Activated CD4-positive, alpha-beta T cell treated with anti-CD3 and anti-CD28 coated beads for 36 hours (primary cell): ENCODE results near the gene GNAS-AS1. TPM values are rescaled to one million over a fixed set of nuclear protein-coding genes. Genes with fewer than 3 reads are reported as not detected.

Experiments
- ATAC-seq: fragments of 200-7000 bp; cut with Tn5 transposase; one replicate; pipeline ENCODE4 v1.10.0; 2021; ENCODE audit warnings: mild to moderate bottlenecking, moderate library complexity
- CTCF ChIA-PET: fragments of 350-600 bp; sonication (Branson Sonifier 250); formaldehyde crosslinking; loops from one replicate; lab custom pipeline; 2021; ENCODE audit warnings: antibody characterized with exemption; lab: Charles Lee
- POLR2A ChIA-PET: fragments of 350-600 bp; sonication (Branson Sonifier 250); formaldehyde crosslinking; loops from one replicate; lab custom pipeline; 2021; ENCODE audit warnings: antibody characterized with exemption, inconsistent platforms; lab: Charles Lee
- DNase-seq: peaks from one replicate; pipeline ENCODE4 v3.0.0-alpha.2; 2020
- H3K27ac Mint-ChIP-seq: one replicate; pipeline ENCODE4 v1.8.0; 2021; ENCODE audit warnings: mixed read lengths
- H3K27me3 Mint-ChIP-seq: one replicate; pipeline ENCODE4 v1.8.0; 2021; ENCODE audit warnings: mixed read lengths
- H3K36me3 Mint-ChIP-seq: one replicate; pipeline ENCODE4 v1.8.0; 2021; ENCODE audit warnings: low read depth, mixed read lengths
- H3K4me1 Mint-ChIP-seq: one replicate; pipeline ENCODE4 v1.8.0; 2021; ENCODE audit warnings: mixed read lengths
- H3K4me3 Mint-ChIP-seq: one replicate; pipeline ENCODE4 v1.8.0; 2021; ENCODE audit warnings: mild to moderate bottlenecking, moderate library complexity, mixed read lengths
- H3K9me3 Mint-ChIP-seq: one replicate; pipeline ENCODE4 v1.8.0; 2021; ENCODE audit warnings: low read depth, mixed read lengths
- intact Hi-C, 2 experiments: fragments of 100-400 bp; cut with DNase I in 1 of 2; cut with micrococcal nuclease in 1 of 2; formaldehyde crosslinking; loops; one replicate each; pipeline versions ENCODE4 v1.14.2 to v1.15.1; 2022 to 2024; cut with DNase I, micrococcal nuclease
- total RNA-seq, 2 experiments: library from RNA; stranded (reverse); gene quantifications; one replicate each; pipeline ENCODE4 v1.2.3, GENCODE V29; 2021

The GNAS-AS1 gene
- total RNA-seq, 2 experiments from 2014 or later: 1.1 to 1.9 TPM

DNA sequence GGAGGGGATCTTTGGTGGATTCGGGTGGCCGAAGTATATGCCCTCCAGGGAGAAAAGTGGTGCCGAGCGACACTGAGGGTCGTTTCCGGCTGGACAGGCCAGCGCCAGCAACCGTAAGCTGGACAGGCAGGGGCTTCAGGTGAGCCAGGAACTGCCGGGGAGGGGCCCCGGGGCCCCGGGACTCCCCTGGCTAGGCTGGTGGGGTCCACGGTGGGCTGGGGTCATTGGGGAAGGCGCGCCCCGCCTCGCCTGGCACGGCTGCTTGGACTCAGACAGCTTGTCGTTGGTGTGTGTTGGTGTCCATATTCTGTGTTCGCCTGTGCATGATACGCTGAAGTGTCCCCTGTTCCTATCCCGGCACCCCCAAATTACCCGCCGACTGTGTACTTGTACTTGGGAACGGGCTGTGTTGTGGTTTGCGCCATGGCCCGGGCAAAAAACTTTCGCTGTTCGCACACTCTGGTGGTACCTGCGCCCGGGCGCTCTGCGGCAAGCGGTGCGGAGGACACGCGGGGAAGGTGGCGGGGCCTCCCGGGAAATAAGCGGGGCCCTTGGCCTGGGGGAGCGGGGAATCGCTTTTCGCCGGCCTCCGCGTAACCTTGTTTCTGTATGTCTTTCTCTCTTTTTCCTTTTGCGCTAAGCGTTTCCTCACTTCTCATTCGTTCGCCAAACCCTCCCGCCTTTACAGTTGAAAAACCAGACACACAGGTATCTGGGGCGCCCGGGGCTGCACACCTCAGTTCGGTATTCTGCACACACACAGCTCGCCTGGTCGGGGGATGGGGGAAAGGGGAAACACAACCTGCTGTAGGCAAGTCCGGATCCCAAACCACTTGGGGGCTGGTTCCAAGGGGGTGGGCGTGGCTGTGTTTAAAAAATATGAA, 5.0 kb upstream of the GNAS-AS1 start:
- ATAC-seq: no peak
- H3K4me1 Mint-ChIP-seq: peaks cover 7% of the 10 kb centered on the region
- intact Hi-C loops: no loop called here
- ChIA-PET POLR2A (no interaction called here), CTCF (no interaction called here)
- H3K36me3 Mint-ChIP-seq: no peaks in the 10 kb centered on the region
- no peak overlapping the region for H3K27ac Mint-ChIP-seq
- H3K4me3 Mint-ChIP-seq: no peak overlapping the region
- no peak for DNase-seq
- no peaks in the 10 kb centered on the region for H3K9me3 Mint-ChIP-seq
- H3K27me3 Mint-ChIP-seq: peaks cover 39% of the 10 kb centered on the region

DNA sequence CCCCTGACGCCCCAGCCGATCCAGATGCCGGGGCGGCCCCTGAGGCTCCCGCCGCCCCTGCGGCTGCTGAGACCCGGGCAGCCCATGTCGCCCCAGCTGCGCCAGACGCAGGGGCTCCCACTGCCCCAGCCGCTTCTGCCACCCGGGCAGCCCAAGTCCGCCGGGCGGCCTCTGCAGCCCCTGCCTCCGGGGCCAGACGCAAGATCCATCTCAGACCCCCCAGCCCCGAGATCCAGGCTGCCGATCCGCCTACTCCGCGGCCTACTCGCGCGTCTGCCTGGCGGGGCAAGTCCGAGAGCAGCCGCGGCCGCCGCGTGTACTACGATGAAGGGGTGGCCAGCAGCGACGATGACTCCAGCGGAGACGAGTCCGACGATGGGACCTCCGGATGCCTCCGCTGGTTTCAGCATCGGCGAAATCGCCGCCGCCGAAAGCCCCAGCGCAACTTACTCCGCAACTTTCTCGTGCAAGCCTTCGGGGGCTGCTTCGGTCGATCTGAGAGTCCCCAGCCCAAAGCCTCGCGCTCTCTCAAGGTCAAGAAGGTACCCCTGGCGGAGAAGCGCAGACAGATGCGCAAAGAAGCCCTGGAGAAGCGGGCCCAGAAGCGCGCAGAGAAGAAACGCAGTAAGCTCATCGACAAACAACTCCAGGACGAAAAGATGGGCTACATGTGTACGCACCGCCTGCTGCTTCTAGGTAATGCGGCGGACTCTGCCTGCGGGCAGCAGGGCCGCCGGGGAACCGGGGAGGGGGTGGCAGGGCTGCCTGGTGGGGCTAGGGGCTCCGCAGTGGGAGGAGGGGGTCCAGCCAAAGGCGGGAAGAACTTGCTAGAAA, 4.2 kb upstream of the GNAS-AS1 start:
- H3K27me3 Mint-ChIP-seq: peaks cover 40% of the 10 kb centered on the region
- CTCF ChIA-PET: no interaction called here
- intact Hi-C loops: loop anchor here (5.0 kb wide), 2 partner anchors 203 to 618 kb away; partner anchors contain the start of gene STX16 (in 1 of the 2)
- H3K4me1 Mint-ChIP-seq: peaks cover 7% of the 10 kb centered on the region
- H3K36me3 Mint-ChIP-seq: no peaks in the 10 kb centered on the region
- H3K27ac Mint-ChIP-seq: no peak overlapping the region
- peak overlapping the region; percentile 21 for H3K4me3 Mint-ChIP-seq
- ATAC-seq (no peak), DNase-seq (peak; percentile 16)
- POLR2A ChIA-PET: no interaction called here
- H3K9me3 Mint-ChIP-seq: no peaks in the 10 kb centered on the region

DNA sequence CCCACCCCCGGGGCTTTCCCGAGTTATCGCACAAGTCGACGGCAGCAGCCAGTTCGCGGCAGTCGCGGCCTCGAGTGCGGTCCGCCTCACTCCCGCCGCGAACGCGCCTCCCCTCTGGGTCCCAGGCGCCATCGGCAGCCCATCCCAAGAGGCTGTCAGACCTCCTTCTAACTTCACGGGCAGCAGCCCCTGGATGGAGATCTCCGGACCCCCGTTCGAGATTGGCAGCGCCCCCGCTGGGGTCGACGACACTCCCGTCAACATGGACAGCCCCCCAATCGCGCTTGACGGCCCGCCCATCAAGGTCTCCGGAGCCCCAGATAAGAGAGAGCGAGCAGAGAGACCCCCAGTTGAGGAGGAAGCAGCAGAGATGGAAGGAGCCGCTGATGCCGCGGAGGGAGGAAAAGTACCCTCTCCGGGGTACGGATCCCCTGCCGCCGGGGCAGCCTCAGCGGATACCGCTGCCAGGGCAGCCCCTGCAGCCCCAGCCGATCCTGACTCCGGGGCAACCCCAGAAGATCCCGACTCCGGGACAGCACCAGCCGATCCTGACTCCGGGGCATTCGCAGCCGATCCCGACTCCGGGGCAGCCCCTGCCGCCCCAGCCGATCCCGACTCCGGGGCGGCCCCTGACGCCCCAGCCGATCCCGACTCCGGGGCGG, 3.4 kb upstream of the GNAS-AS1 start:
- intact Hi-C loops: loop anchor here (5.0 kb wide), 2 partner anchors 202 to 617 kb away; partner anchors contain the start of gene STX16 (in 1 of the 2)
- CTCF ChIA-PET: interaction anchor here (0.6 to 0.9 kb wide), 3 partner anchors 203 to 353 kb away, joined by 3 to 4 read pairs (median 3); partner anchors contain the start of gene STX16
- H3K36me3 Mint-ChIP-seq: no peaks in the 10 kb centered on the region
- no peak for ATAC-seq
- H3K27me3 Mint-ChIP-seq: peaks cover 48% of the 10 kb centered on the region
- no peak for DNase-seq
- peak overlapping the region; percentile 30 for H3K4me3 Mint-ChIP-seq
- no peaks in the 10 kb centered on the region for H3K9me3 Mint-ChIP-seq
- POLR2A ChIA-PET: no interaction called here
- H3K27ac Mint-ChIP-seq: no peak overlapping the region
- peaks cover 14% of the 10 kb centered on the region for H3K4me1 Mint-ChIP-seq

DNA sequence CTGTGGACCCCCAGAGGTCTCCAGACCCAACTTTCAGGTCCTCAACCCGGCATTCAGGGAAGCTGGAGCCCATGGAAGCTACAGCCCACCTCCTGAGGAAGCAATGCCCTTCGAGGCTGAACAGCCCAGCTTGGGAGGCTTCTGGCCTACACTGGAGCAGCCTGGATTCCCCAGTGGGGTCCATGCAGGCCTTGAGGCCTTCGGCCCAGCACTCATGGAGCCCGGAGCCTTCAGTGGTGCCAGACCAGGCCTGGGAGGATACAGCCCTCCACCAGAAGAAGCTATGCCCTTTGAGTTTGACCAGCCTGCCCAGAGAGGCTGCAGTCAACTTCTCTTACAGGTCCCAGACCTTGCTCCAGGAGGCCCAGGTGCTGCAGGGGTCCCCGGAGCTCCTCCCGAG, 2.8 kb upstream of the GNAS-AS1 start:
- no peak overlapping the region for H3K27ac Mint-ChIP-seq
- DNase-seq (no peak), ATAC-seq (no peak)
- intact Hi-C loops: loop anchor here (5.0 kb wide), 2 partner anchors 201 to 616 kb away; partner anchors contain the start of gene STX16 (in 1 of the 2)
- ChIA-PET POLR2A (no interaction called here), CTCF (interaction anchor here (0.6 to 0.9 kb wide), 3 partner anchors 202 to 354 kb away, joined by 3 to 4 read pairs (median 3); partner anchors contain the start of gene STX16)
- no peak overlapping the region for H3K4me3 Mint-ChIP-seq
- no peaks in the 10 kb centered on the region for H3K9me3 Mint-ChIP-seq
- peaks cover 48% of the 10 kb centered on the region for H3K27me3 Mint-ChIP-seq
- H3K36me3 Mint-ChIP-seq: no peaks in the 10 kb centered on the region
- peaks cover 14% of the 10 kb centered on the region for H3K4me1 Mint-ChIP-seq

DNA sequence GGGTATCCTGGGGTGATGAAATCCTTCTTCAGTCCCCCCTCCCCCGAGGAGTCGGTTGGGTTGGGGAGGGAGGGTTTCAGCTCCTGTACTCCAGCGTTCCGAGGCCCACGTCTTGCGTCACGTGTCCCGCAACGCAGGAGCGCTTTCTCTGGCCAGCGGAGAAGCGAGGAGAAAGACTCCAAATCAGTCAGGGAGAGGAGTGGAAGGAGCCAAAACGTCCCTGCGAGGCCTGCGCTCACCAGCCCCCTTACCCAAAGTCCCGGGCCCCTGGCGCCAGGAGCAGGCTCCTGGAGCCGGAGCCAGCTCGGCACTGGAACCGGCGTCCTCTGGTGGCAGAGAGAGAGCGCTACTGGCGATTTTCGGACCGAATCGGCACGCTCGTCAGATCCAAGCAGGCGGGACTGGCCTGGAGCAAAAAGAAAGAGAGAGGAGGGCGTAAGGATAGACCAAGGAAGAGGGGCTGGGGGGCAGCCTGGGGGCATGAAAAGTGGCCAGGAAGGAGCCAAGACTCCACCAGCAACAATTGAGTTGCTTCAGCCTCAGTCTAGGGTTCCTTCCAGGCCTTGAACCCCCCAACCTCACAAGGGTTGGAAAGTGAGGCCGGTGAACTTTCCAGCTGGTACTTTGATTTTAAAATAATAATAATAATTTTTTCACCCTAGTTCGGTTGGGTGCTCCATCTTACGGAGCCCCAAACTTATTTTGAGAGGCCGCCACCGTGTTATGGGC, 2.0 kb upstream of the GNAS-AS1 start, which contains the start of gene GNAS:
Gene GNAS (plus strand): TSS at position 174 of the 729 bp plus-strand sequence.
- Mint-ChIP-seq H3K4me3 (peak within 1 kb of the TSS; percentile 77), H3K27ac (no peak within 1 kb of the TSS), H3K9me3 (no peaks in the 10 kb centered on the region), H3K4me1 (peaks cover 20% of the 10 kb centered on the region), H3K27me3 (peaks cover 51% of the 10 kb centered on the region), H3K36me3 (no peaks in the 10 kb centered on the region)
- ChIA-PET CTCF (interaction anchor here (0.5 to 1.1 kb wide), 8 partner anchors 8 to 371 kb away, joined by 3 to 5 read pairs (median 4); partner anchors contain the start of gene STX16), POLR2A (no interaction called here)
- intact Hi-C loops: loop anchor here (1.0 to 5.0 kb wide), 5 partner anchors 34 to 615 kb away; partner anchors contain the start of gene STX16 (in 1 of the 2)
- ATAC-seq: peak; percentile 30
- peak; percentile 82 for DNase-seq

DNA sequence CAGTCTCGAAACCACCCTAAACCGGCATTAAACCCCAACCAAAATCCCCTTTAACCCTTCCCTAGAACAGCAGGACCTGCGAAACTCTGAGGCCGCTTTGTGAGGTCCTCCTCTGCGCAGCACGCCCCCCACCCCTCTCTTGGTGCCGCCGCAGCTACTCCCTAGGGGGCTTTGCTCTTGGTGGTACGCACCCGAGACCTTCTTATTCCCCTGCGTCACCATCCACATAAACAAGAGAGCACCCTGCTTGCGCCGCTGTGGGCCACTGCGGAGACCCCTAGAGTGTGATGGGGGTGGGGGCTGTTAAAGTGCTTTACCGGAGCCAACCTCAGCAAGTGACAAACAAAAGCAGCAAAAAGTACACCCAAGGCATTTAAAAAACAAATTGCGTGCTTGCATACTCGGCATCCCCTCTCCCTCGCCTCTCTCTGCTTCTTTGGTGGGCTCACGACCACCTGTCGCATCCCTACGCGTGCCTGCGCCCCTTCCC, 1.3 kb upstream of the GNAS-AS1 start:
- intact Hi-C loops: loop anchor here (1.0 to 5.0 kb wide), 5 partner anchors 34 to 615 kb away; partner anchors contain the start of gene STX16 (in 1 of the 2)
- no peak overlapping the region for H3K27ac Mint-ChIP-seq
- H3K36me3 Mint-ChIP-seq: no peaks in the 10 kb centered on the region
- POLR2A ChIA-PET: interaction anchor here (0.6 to 0.7 kb wide), 2 partner anchors 31 to 47 kb away, joined by 3 to 4 read pairs; no protein-coding TSS in a partner anchor
- ATAC-seq (no peak), DNase-seq (no peak)
- CTCF ChIA-PET: interaction anchor here (0.6 to 1.1 kb wide), 7 partner anchors 9 to 401 kb away, joined by 3 to 5 read pairs (median 4); partner anchors contain the start of gene STX16
- peak overlapping the region; percentile 77 for H3K4me3 Mint-ChIP-seq
- no peaks in the 10 kb centered on the region for H3K9me3 Mint-ChIP-seq
- H3K4me1 Mint-ChIP-seq: peaks cover 27% of the 10 kb centered on the region
- H3K27me3 Mint-ChIP-seq: peaks cover 46% of the 10 kb centered on the region

DNA sequence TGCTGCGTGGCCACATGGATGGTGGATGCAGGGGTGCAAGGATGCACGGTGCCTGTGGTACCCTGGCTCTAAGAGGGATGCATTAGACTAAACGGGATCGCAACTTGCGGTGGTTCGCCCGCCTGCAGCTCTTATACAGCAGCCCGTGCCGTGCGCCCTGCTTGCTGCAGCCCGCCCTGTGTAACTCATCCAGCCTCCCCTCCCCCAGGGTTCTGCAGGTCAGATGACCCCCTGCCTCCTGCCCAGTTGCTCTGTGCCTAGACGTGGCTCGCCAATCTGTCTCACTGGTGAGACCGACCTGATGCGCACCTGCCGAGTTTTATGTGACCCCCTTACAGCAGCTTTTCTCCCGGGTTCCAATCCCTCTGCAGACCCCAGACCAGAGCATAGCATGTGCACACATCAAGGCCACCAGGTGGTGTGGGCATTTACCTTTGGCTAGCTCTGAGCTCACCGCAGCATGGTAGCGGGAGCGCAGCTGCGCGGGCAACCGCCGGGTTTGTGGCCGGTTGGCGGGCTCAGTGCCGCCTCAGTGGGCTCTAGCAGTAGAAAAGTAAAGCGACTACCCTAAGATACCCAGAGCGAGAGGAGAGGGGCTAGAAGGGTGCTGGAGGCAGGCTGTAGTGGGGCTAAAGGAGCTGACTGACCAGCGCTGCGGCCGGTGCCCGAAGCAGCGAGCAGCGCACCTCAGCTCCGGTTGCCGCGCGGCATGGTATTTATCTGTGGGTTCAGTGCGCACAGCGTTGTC, 693 bp upstream of the GNAS-AS1 start:
- ATAC-seq (peak; percentile 14), DNase-seq (peak; percentile 37)
- H3K9me3 Mint-ChIP-seq: no peaks in the 10 kb centered on the region
- H3K4me3 Mint-ChIP-seq: peak overlapping the region; percentile 77
- H3K4me1 Mint-ChIP-seq: peaks cover 27% of the 10 kb centered on the region
- CTCF ChIA-PET: interaction anchor here (0.5 to 1.1 kb wide), 8 partner anchors 9 to 602 kb away, joined by 3 to 5 read pairs (median 3); partner anchors contain the start of gene STX16
- peaks cover 46% of the 10 kb centered on the region for H3K27me3 Mint-ChIP-seq
- intact Hi-C loops: loop anchor here (5.0 kb wide), 2 partner anchors 199 to 614 kb away; partner anchors contain the start of gene STX16 (in 1 of the 2)
- no peaks in the 10 kb centered on the region for H3K36me3 Mint-ChIP-seq
- POLR2A ChIA-PET: interaction anchor here (0.6 to 0.7 kb wide), 2 partner anchors 31 to 48 kb away, joined by 3 to 4 read pairs; no protein-coding TSS in a partner anchor
- no peak overlapping the region for H3K27ac Mint-ChIP-seq

DNA sequence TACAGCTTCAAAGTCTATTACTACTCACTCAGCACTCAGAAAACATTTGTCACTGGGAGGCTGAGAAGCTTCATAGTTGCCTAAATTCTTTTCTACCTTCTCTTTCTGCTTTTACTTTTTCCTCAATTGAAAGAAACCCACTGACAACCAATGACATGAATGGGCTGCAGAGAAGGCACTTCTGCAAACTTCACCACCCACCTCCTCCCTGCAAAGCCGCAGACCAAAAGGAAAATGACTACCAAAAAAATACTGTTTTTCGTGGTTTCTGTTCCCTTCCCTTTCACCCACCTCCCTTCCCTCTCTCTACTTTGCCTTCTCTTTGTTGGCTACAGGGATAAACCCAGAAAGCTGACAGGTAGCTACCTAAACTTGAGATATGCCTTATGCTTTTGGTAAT, 3.2 kb downstream of the GNAS-AS1 start:
- no peak overlapping the region for H3K27ac Mint-ChIP-seq
- H3K36me3 Mint-ChIP-seq: no peaks in the 10 kb centered on the region
- intact Hi-C loops: loop anchor here in 1 of 2 experiments (10.0 kb wide), 1 partner anchor 613 kb away; no protein-coding TSS in a partner anchor
- no peaks in the 10 kb centered on the region for H3K9me3 Mint-ChIP-seq
- ChIA-PET POLR2A (no interaction called here), CTCF (interaction anchor here (0.7 to 1.3 kb wide), 2 partner anchors 19 to 347 kb away, joined by 3 read pairs; no protein-coding TSS in a partner anchor)
- no peak overlapping the region for H3K4me3 Mint-ChIP-seq
- peaks cover 25% of the 10 kb centered on the region for H3K4me1 Mint-ChIP-seq
- ATAC-seq (peak; percentile 17), DNase-seq (peak; percentile 32)
- peaks cover 51% of the 10 kb centered on the region for H3K27me3 Mint-ChIP-seq

DNA sequence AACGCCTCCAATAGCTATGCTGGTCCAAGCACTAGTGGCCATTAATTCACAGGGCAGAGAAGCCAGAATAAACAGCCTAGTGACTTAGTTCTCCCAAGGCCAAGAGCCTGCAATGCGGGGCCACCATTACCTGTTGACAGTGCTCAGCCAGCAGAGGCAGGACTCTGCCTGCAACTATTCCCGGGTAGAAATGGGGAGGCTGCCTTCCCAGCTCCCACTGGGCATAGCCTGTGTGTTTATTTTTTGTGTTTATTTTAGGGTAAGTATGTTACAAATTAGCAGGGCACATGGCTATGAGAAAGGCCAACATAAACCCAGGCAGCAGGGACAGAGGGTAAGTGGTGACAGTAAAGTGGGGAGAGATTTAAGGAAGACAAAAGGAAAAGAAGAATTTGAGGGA, 5.0 kb downstream of the GNAS-AS1 start:
- Mint-ChIP-seq H3K4me1 (peaks cover 21% of the 10 kb centered on the region), H3K27ac (no peak overlapping the region), H3K36me3 (peaks cover 2% of the 10 kb centered on the region), H3K27me3 (peaks cover 53% of the 10 kb centered on the region), H3K9me3 (no peaks in the 10 kb centered on the region), H3K4me3 (no peak overlapping the region)
- DNase-seq (no peak), ATAC-seq (no peak)
- POLR2A ChIA-PET: no interaction called here
- intact Hi-C loops: loop anchor here in 1 of 2 experiments (10.0 kb wide), 1 partner anchor 611 kb away; no protein-coding TSS in a partner anchor
- CTCF ChIA-PET: interaction anchor here (0.6 to 1.2 kb wide), 3 partner anchors 195 to 615 kb away, joined by 3 read pairs; partner anchors contain the start of gene STX16
